ENCODE results near the gene STK38L. TPM values are rescaled to one million over a fixed set of nuclear protein-coding genes. Genes with fewer than 3 reads are reported as not detected.

Gene STK38L
- total and polyA plus RNA-seq, 5 donors from 2014 or later: 10.6 to 21.7 (median 14.4) TPM

GRCh38 chr12:27331291-27331926, 87.3 kb downstream of the STK38L start:
- no peaks in the 10 kb centered on the region for H3K36me3 ChIP-seq (ENCODE audit: control insufficient read depth, insufficient read depth, low read length)
- Mint-ChIP-seq H3K4me1 (peaks cover 0 to 15% (median 11%) of the 10 kb centered on the region in 4 donors), H3K36me3 (peaks cover 11% of the 10 kb centered on the region), H3K9me3 (peaks cover 0 to 1% (median 0%) of the 10 kb centered on the region in 7 donors), H3K4me3 (peak overlapping the region; percentile 2 to 78 (median 54)), H3K27me3 (peaks cover 30% of the 10 kb centered on the region), H3K27ac (peak overlapping the region in 1 of 3 donors; percentile 17)
- no peaks in the 10 kb centered on the region for H3K9me3 ChIP-seq (ENCODE audit: control insufficient read depth in 2 of 2, low read length in 2 of 2)
- H3K4me3 ChIP-seq (ENCODE audit: low read depth, low read length): no peak overlapping the region
- DNase-seq (peak in 1 of 3 donors; percentile 65), ATAC-seq (ENCODE audit: low read depth in 2 of 2) (peak; percentile 11 to 27)
- peaks cover 12% of the 10 kb centered on the region for H3K4me1 ChIP-seq (ENCODE audit: control insufficient read depth, insufficient read depth, low read length, poor library complexity, severe bottlenecking)
- H3K27me3 ChIP-seq (ENCODE audit: control insufficient read depth, insufficient read depth, low read length): peaks cover 23% of the 10 kb centered on the region
- no peak overlapping the region for H3K27ac ChIP-seq (ENCODE audit: insufficient read depth, low read length, poor library complexity, severe bottlenecking)

- Histone ChIP-seq H3K9me3 (ENCODE audit: control insufficient read depth in 2 of 2, low read length in 2 of 2) (no peaks in the 10 kb centered on the region), H3K36me3 (ENCODE audit: control insufficient read depth, insufficient read depth, low read length) (no peaks in the 10 kb centered on the region), H3K27ac (ENCODE audit: insufficient read depth, low read length, poor library complexity, severe bottlenecking) (no peak overlapping the region), H3K27me3 (ENCODE audit: control insufficient read depth, insufficient read depth, low read length) (peaks cover 23% of the 10 kb centered on the region), H3K4me1 (ENCODE audit: control insufficient read depth, insufficient read depth, low read length, poor library complexity, severe bottlenecking) (peaks cover 12% of the 10 kb centered on the region), H3K4me3 (ENCODE audit: low read depth, low read length) (peak overlapping the region; percentile 54)
- peaks cover 7% of the 10 kb centered on the region for H3K36me3 Mint-ChIP-seq
- peaks cover 0 to 1% (median 0%) of the 10 kb centered on the region in 7 donors for H3K9me3 Mint-ChIP-seq
- DNase-seq (peak in 1 of 3 donors; percentile 13), ATAC-seq (ENCODE audit: low read depth in 2 of 2) (no peak)
- H3K4me3 Mint-ChIP-seq: peak overlapping the region; percentile 4 to 80 (median 78)
- peaks cover 0 to 15% (median 11%) of the 10 kb centered on the region in 4 donors for H3K4me1 Mint-ChIP-seq
- no peak overlapping the region for H3K27ac Mint-ChIP-seq
- H3K27me3 Mint-ChIP-seq: peaks cover 30% of the 10 kb centered on the region
Observed at GRCh38 chr12:27331927-27332324, 87.8 kb downstream of the STK38L start.

GRCh38 chr12:27332407-27332713, 88.3 kb downstream of the STK38L start:
- peaks cover 12% of the 10 kb centered on the region for H3K4me1 ChIP-seq (ENCODE audit: control insufficient read depth, insufficient read depth, low read length, poor library complexity, severe bottlenecking)
- Mint-ChIP-seq H3K4me1 (peaks cover 0 to 15% (median 12%) of the 10 kb centered on the region in 4 donors), H3K9me3 (peaks cover 0 to 1% (median 0%) of the 10 kb centered on the region in 7 donors), H3K27ac (no peak overlapping the region), H3K36me3 (peaks cover 7% of the 10 kb centered on the region), H3K4me3 (peak overlapping the region; percentile 4 to 80 (median 78)), H3K27me3 (peaks cover 30% of the 10 kb centered on the region)
- peaks cover 23% of the 10 kb centered on the region for H3K27me3 ChIP-seq (ENCODE audit: control insufficient read depth, insufficient read depth, low read length)
- peak overlapping the region; percentile 54 for H3K4me3 ChIP-seq (ENCODE audit: low read depth, low read length)
- no peaks in the 10 kb centered on the region for H3K36me3 ChIP-seq (ENCODE audit: control insufficient read depth, insufficient read depth, low read length)
- H3K9me3 ChIP-seq (ENCODE audit: control insufficient read depth in 2 of 2, low read length in 2 of 2): no peaks in the 10 kb centered on the region
- no peak overlapping the region for H3K27ac ChIP-seq (ENCODE audit: insufficient read depth, low read length, poor library complexity, severe bottlenecking)
- ATAC-seq (ENCODE audit: low read depth in 2 of 2) (no peak), DNase-seq (peak in 2 of 3 donors; percentile 5 to 6)

GRCh38 chr12:27332714-27333402, 88.8 kb downstream of the STK38L start, which contains the start of gene BMAL2:
Gene BMAL2 (plus strand): TSS chr12:27332836. CDS start chr12:27333073, 237 bp downstream.
- H3K9me3 Mint-ChIP-seq: peaks cover 0 to 1% (median 0%) of the 10 kb centered on the region in 7 donors
- Histone ChIP-seq H3K36me3 (ENCODE audit: control insufficient read depth, insufficient read depth, low read length) (no peaks in the 10 kb centered on the region), H3K27ac (ENCODE audit: insufficient read depth, low read length, poor library complexity, severe bottlenecking) (no peak within 1 kb of the TSS), H3K9me3 (ENCODE audit: control insufficient read depth in 2 of 2, low read length in 2 of 2) (no peaks in the 10 kb centered on the region), H3K4me3 (ENCODE audit: low read depth, low read length) (peak within 1 kb of the TSS; percentile 54), H3K4me1 (ENCODE audit: control insufficient read depth, insufficient read depth, low read length, poor library complexity, severe bottlenecking) (peaks cover 12% of the 10 kb centered on the region), H3K27me3 (ENCODE audit: control insufficient read depth, insufficient read depth, low read length) (peaks cover 23% of the 10 kb centered on the region)
- peak within 1 kb of the TSS in 1 of 3 donors; percentile 17 for H3K27ac Mint-ChIP-seq
- peaks cover 2% of the 10 kb centered on the region for H3K36me3 Mint-ChIP-seq
- DNase-seq (peak in 2 of 3 donors; percentile 31 to 53), ATAC-seq (ENCODE audit: low read depth in 2 of 2) (peak; percentile 35 to 43)
- H3K4me1 Mint-ChIP-seq: peaks cover 0 to 15% (median 12%) of the 10 kb centered on the region in 4 donors
- H3K27me3 Mint-ChIP-seq: peaks cover 32% of the 10 kb centered on the region
- H3K4me3 Mint-ChIP-seq: peak within 1 kb of the TSS; percentile 83 to 89 (median 87)

GRCh38 chr12:27333403-27334009, 89.4 kb downstream of the STK38L start:
- peak overlapping the region; percentile 83 to 89 (median 87) for H3K4me3 Mint-ChIP-seq
- Histone ChIP-seq H3K36me3 (ENCODE audit: control insufficient read depth, insufficient read depth, low read length) (no peaks in the 10 kb centered on the region), H3K4me3 (ENCODE audit: low read depth, low read length) (peak overlapping the region; percentile 29), H3K9me3 (ENCODE audit: control insufficient read depth in 2 of 2, low read length in 2 of 2) (no peaks in the 10 kb centered on the region), H3K27me3 (ENCODE audit: control insufficient read depth, insufficient read depth, low read length) (peaks cover 23% of the 10 kb centered on the region), H3K4me1 (ENCODE audit: control insufficient read depth, insufficient read depth, low read length, poor library complexity, severe bottlenecking) (peaks cover 12% of the 10 kb centered on the region), H3K27ac (ENCODE audit: insufficient read depth, low read length, poor library complexity, severe bottlenecking) (no peak overlapping the region)
- H3K9me3 Mint-ChIP-seq: peaks cover 0 to 1% (median 0%) of the 10 kb centered on the region in 7 donors
- peak overlapping the region in 1 of 3 donors; percentile 89 for H3K27ac Mint-ChIP-seq
- DNase-seq (peak in 1 of 3 donors; percentile 62), ATAC-seq (ENCODE audit: low read depth in 2 of 2) (peak; percentile 35 to 52)
- peaks cover 37% of the 10 kb centered on the region for H3K27me3 Mint-ChIP-seq
- no peaks in the 10 kb centered on the region for H3K36me3 Mint-ChIP-seq
- peaks cover 0 to 15% (median 12%) of the 10 kb centered on the region in 4 donors for H3K4me1 Mint-ChIP-seq

GRCh38 chr12:27334042-27334720, 90.1 kb downstream of the STK38L start:
- Mint-ChIP-seq H3K27ac (peak overlapping the region in 1 of 3 donors; percentile 89), H3K9me3 (peaks cover 0 to 1% (median 0%) of the 10 kb centered on the region in 7 donors), H3K27me3 (peaks cover 37% of the 10 kb centered on the region), H3K4me1 (peaks cover 0 to 15% (median 12%) of the 10 kb centered on the region in 4 donors), H3K36me3 (no peaks in the 10 kb centered on the region), H3K4me3 (peak overlapping the region; percentile 83 to 89 (median 87))
- no peaks in the 10 kb centered on the region for H3K36me3 ChIP-seq (ENCODE audit: control insufficient read depth, insufficient read depth, low read length)
- H3K27ac ChIP-seq (ENCODE audit: insufficient read depth, low read length, poor library complexity, severe bottlenecking): no peak overlapping the region
- H3K27me3 ChIP-seq (ENCODE audit: control insufficient read depth, insufficient read depth, low read length): peaks cover 23% of the 10 kb centered on the region
- ATAC-seq (ENCODE audit: low read depth in 2 of 2) (no peak), DNase-seq (no peak)
- no peaks in the 10 kb centered on the region for H3K9me3 ChIP-seq (ENCODE audit: control insufficient read depth in 2 of 2, low read length in 2 of 2)
- H3K4me3 ChIP-seq (ENCODE audit: low read depth, low read length): peak overlapping the region; percentile 29
- H3K4me1 ChIP-seq (ENCODE audit: control insufficient read depth, insufficient read depth, low read length, poor library complexity, severe bottlenecking): peaks cover 12% of the 10 kb centered on the region

- H3K4me3 Mint-ChIP-seq: peak overlapping the region in 1 of 4 donors; percentile 83
- peaks cover 37% of the 10 kb centered on the region for H3K27me3 Mint-ChIP-seq
- Histone ChIP-seq H3K27me3 (ENCODE audit: control insufficient read depth, insufficient read depth, low read length) (peaks cover 23% of the 10 kb centered on the region), H3K36me3 (ENCODE audit: control insufficient read depth, insufficient read depth, low read length) (no peaks in the 10 kb centered on the region), H3K27ac (ENCODE audit: insufficient read depth, low read length, poor library complexity, severe bottlenecking) (no peak overlapping the region), H3K9me3 (ENCODE audit: control insufficient read depth in 2 of 2, low read length in 2 of 2) (no peaks in the 10 kb centered on the region), H3K4me1 (ENCODE audit: control insufficient read depth, insufficient read depth, low read length, poor library complexity, severe bottlenecking) (peaks cover 12% of the 10 kb centered on the region), H3K4me3 (ENCODE audit: low read depth, low read length) (no peak overlapping the region)
- peaks cover 0 to 1% (median 0%) of the 10 kb centered on the region in 7 donors for H3K9me3 Mint-ChIP-seq
- no peaks in the 10 kb centered on the region for H3K36me3 Mint-ChIP-seq
- peaks cover 0 to 15% (median 12%) of the 10 kb centered on the region in 4 donors for H3K4me1 Mint-ChIP-seq
- DNase-seq (no peak), ATAC-seq (ENCODE audit: low read depth in 2 of 2) (no peak)
- no peak overlapping the region for H3K27ac Mint-ChIP-seq
Observed at GRCh38 chr12:27334721-27335082, 90.6 kb downstream of the STK38L start.
